Neuronal stem cell (in vitro differentiated cells): ENCODE data around the gene ERMN.
"Not testable (repeated sequence)": the region's sequence is repeated elsewhere in the genome, so short reads cannot be mapped to it uniquely, and the experiment has no call there.

Source experiments
- DNase-seq: peaks from one replicate; pipeline ENCODE4 v3.0.0-alpha.2; 2013; ENCODE audit warnings: low spot score
- H2AFZ ChIP-seq: one replicate; pipeline ENCODE4 v1.6.1; 2013; ENCODE audit warnings: mild to moderate bottlenecking, low read length, inconsistent platforms
- H2AK5ac ChIP-seq: 2 replicates; pipeline ENCODE4 v1.6.1; 2013; ENCODE audit warnings: low read depth, mild to moderate bottlenecking, inconsistent platforms, low read length, moderate library complexity, mixed read lengths
- H2BK120ac ChIP-seq: 2 replicates; pipeline ENCODE4 v1.6.1; 2013; ENCODE audit warnings: low read depth, mild to moderate bottlenecking, inconsistent platforms, low read length, moderate library complexity, mixed read lengths
- H2BK12ac ChIP-seq: one replicate; pipeline ENCODE4 v1.6.1; 2013; ENCODE audit warnings: low read length, inconsistent platforms
- H2BK15ac ChIP-seq: 2 replicates; pipeline ENCODE4 v1.6.1; 2013; ENCODE audit warnings: mild to moderate bottlenecking, low read length, inconsistent platforms, mixed read lengths
- H2BK5ac ChIP-seq: one replicate; pipeline ENCODE4 v1.6.1; 2013; ENCODE audit warnings: inconsistent platforms, mild to moderate bottlenecking, low read length, moderate library complexity
- H3K14ac ChIP-seq: one replicate; pipeline ENCODE4 v1.6.1; 2013; ENCODE audit warnings: low read length, inconsistent platforms
- H3K18ac ChIP-seq: 2 replicates; pipeline ENCODE4 v1.6.1; 2013; ENCODE audit warnings: low read length, inconsistent platforms
- H3K23ac ChIP-seq: 2 replicates; pipeline ENCODE4 v1.6.1; 2013; ENCODE audit warnings: low read depth, mild to moderate bottlenecking, mixed read lengths, low read length, inconsistent platforms; ENCODE audit not compliant: poor library complexity
- H3K27ac ChIP-seq: replicated peaks from 3 replicates; pipeline ENCODE4 v1.5.1; 2013; ENCODE audit warnings: low read length, inconsistent platforms
- H3K27me3 ChIP-seq, 3 experiments: 2 replicates each; pipeline ENCODE4 v1.6.1; 2013; ENCODE audit warnings: low read length in 3 of 3, mild to moderate bottlenecking in 2 of 3, inconsistent platforms in 1 of 3, low read depth in 1 of 3, mixed read lengths in 1 of 3, moderate library complexity in 1 of 3; ENCODE audit not compliant: control insufficient read depth in 3 of 3, insufficient read depth in 3 of 3
- H3K36me3 ChIP-seq, 2 donors: replicated peaks in 1 of 2; 2 replicates each; pipeline ENCODE4 v1.6.1; 2013; ENCODE audit warnings: low read length in 2 of 2; ENCODE audit not compliant: control insufficient read depth in 2 of 2, insufficient read depth in 2 of 2
- H3K4ac ChIP-seq: 2 replicates; pipeline ENCODE4 v1.6.1; 2013; ENCODE audit warnings: inconsistent platforms, mild to moderate bottlenecking, low read length, moderate library complexity
- H3K4me1 ChIP-seq, 2 donors: 1 replicate in 1 of 2; 2 replicates in 1 of 2; pipeline ENCODE4 v1.6.1; 2013; ENCODE audit warnings: low read length in 2 of 2, low read depth in 1 of 2; ENCODE audit not compliant: control insufficient read depth in 2 of 2, insufficient read depth in 1 of 2
- H3K4me2 ChIP-seq: one replicate; pipeline ENCODE4 v1.6.1; 2013; ENCODE audit warnings: mild to moderate bottlenecking, low read length, inconsistent platforms; ENCODE audit not compliant: insufficient read depth, poor library complexity, severe bottlenecking
- H3K4me3 ChIP-seq, 2 donors: 2 replicates each; pipeline ENCODE4 v1.5.1; 2013; ENCODE audit warnings: low read length in 2 of 2, mild to moderate bottlenecking in 2 of 2, inconsistent platforms in 1 of 2, moderate library complexity in 1 of 2
- H3K79me1 ChIP-seq: one replicate; pipeline ENCODE4 v1.6.1; 2013; ENCODE audit warnings: low read depth, mild to moderate bottlenecking, inconsistent platforms, low read length, moderate library complexity
- H3K9ac ChIP-seq: one replicate; pipeline ENCODE4 v1.6.1; 2013; ENCODE audit warnings: mild to moderate bottlenecking, low read depth, low read length, inconsistent platforms; ENCODE audit not compliant: poor library complexity
- H3K9me3 ChIP-seq, 2 donors: replicated peaks in 1 of 2; 2 replicates each; pipeline versions ENCODE3 to v1.6.1; 2013; ENCODE audit warnings: low read length in 2 of 2, mild to moderate bottlenecking in 2 of 2, inconsistent platforms in 1 of 2, low read depth in 1 of 2, mixed read lengths in 1 of 2, moderate library complexity in 1 of 2; ENCODE audit not compliant: control insufficient read depth in 2 of 2, insufficient read depth in 1 of 2
- H4K8ac ChIP-seq: one replicate; pipeline ENCODE4 v1.6.1; 2013; ENCODE audit warnings: low read depth, mild to moderate bottlenecking, inconsistent platforms, low read length, moderate library complexity
- H4K91ac ChIP-seq: one replicate; pipeline ENCODE4 v1.6.1; 2013; ENCODE audit warnings: low read length, low read depth, mild to moderate bottlenecking, inconsistent platforms; ENCODE audit not compliant: poor library complexity
- WGBS, 2 donors: extraction: QIAGEN DNeasy Blood & Tissue Kit; methylation state at CpG; one replicate each; pipeline ENCODE4 v1.1.7; 2013; ENCODE audit warnings: missing lambda C conversion rate in 2 of 2, mixed read lengths in 1 of 2; ENCODE audit not compliant: insufficient read length in 2 of 2, insufficient replicate concordance in 1 of 2; ENCODE audit errors: extremely low coverage in 2 of 2; 5-methylcytosine and 5-hydroxymethylcytosine counted together

The ERMN gene

DNA sequence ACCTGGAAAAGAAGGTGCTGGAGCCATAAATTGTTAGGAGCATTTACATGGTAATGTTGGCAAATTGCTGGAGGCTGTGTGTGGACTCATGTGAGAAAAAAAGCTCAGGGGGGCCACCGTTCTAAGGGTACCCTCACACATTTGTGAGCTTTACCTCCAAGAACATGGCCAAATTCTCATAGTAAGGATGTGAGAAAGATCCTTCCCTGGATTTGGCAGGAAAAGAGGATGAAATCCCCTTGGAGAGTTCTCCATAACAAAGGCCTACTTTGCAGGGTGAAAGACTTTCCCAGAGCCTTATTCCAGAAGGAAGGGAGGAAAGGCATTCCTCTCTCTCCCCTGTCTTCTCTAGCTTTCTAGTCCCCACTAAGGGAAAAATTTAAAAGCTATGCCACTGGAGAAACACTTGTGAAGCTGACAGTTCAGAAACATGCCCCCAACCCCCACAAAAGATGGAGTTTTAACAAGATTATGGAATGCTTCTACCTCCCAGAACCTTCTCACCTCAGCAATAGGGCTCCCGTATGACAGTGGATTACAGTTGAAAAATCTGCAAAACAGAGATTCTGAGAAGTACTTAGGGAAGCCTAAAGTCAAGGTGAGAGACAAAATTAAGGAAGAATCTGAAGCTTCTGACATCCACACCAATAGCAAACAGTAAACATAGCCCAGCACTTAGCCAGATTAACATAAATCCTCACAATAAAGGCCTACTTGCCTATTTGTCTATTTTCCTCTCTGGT is 20.2 kb upstream of the ERMN start:
- no CpG with 5 or more reads among the region's 2 CpGs for WGBS, 2 donors
- Histone ChIP-seq H3K4me2 (no peak overlapping the region), H3K79me1 (no peaks in the 10 kb centered on the region), H2BK12ac (no peak overlapping the region), H2AFZ (no peak overlapping the region), H3K4ac (no peak overlapping the region), H3K27me3 (no peaks in the 10 kb centered on the region), H3K9me3 (no peaks in the 10 kb centered on the region), H3K36me3 (no peaks in the 10 kb centered on the region), H3K18ac (no peak overlapping the region), H2BK15ac (no peak overlapping the region), H3K23ac (no peak overlapping the region), H3K27ac (no peak overlapping the region), H2BK5ac (no peak overlapping the region), H3K4me1 (no peaks in the 10 kb centered on the region), H2AK5ac (no peak overlapping the region), H2BK120ac (no peak overlapping the region), H4K8ac (no peak overlapping the region), H3K9ac (no peak overlapping the region), H4K91ac (no peak overlapping the region), H3K14ac (no peak overlapping the region), H3K4me3 (no peak overlapping the region)
- DNase-seq = no peak

DNA sequence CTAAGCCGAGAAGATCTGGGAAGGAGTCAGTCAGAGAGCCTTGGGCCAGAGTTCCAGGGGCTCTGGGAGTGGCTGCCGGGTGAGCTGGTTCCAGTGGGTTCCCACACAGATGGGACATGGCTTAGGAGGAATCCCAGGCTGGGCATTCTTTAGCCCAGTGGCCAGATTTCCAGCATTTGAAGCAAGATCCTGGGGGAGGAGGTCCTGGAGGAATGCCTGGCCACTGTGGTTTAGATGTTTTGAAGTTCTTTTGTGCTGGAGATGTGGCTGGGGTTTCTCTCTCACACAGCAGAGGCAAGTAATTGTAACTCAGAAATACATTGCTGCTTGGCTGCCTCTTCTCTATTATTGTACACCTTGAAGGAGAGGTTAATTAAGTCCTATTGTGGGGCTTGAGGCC is 15.8 kb upstream of the ERMN start:
- no CpG with 5 or more reads among the region's 2 CpGs for WGBS, 2 donors
- not testable (repeated sequence) for H3K23ac ChIP-seq, H3K4ac ChIP-seq

DNA sequence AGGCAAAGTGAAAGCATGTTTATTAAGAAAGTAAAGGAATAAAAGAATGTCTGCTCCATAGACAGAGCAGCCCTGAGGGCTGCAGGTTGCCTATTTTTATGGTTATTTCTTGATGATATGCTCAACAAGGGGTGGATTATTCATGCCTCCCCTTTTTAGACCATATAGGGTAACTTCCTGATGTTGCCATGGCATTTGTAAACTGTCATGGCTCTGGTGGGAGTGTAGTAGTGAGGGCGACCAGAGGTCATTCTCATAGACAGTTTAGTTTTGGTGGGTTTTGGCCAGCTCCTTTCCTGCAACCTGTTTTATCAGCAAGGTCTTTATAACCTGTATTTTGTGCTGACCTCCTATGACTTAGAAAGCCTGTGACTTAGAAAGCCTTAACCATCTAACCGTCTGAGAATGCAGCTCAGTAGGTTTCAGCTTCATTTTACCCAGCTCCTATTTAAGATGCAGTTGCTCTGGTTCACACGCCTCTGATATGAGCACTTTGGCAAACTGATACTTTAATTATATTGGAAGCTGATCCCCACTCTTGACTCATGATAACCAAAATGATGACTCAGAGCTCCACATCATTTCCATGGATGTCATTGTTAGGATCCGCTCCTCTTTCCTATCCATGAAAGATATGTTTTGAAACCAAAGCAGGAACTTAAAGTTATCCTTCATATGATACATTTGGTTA is 14.5 kb upstream of the ERMN start:
- Histone ChIP-seq H2AFZ (no peak overlapping the region), H3K79me1 (no peaks in the 10 kb centered on the region), H3K4me1 (no peaks in the 10 kb centered on the region), H3K9ac (no peak overlapping the region), H3K14ac (no peak overlapping the region), H2BK15ac (no peak overlapping the region), H3K4ac (no peak overlapping the region), H3K4me2 (no peak overlapping the region), H3K27ac (no peak overlapping the region), H3K4me3 (no peak overlapping the region), H4K8ac (no peak overlapping the region), H3K18ac (no peak overlapping the region), H4K91ac (no peak overlapping the region), H3K9me3 (no peaks in the 10 kb centered on the region), H2AK5ac (no peak overlapping the region), H3K23ac (no peak overlapping the region), H3K27me3 (no peaks in the 10 kb centered on the region), H2BK120ac (no peak overlapping the region), H2BK12ac (no peak overlapping the region), H3K36me3 (no peaks in the 10 kb centered on the region), H2BK5ac (no peak overlapping the region)
- no CpG with 5 or more reads among the region's 4 CpGs for WGBS, 2 donors
- DNase-seq = no peak

More for the DNA sequence above, 15.8 kb upstream of the ERMN start:
- H3K27me3 ChIP-seq, H4K8ac ChIP-seq, H2BK12ac ChIP-seq, H2AFZ ChIP-seq, H2BK120ac ChIP-seq, H3K18ac ChIP-seq, H2BK5ac ChIP-seq, H3K9ac ChIP-seq, H2AK5ac ChIP-seq, H3K27ac ChIP-seq, H2BK15ac ChIP-seq, H3K4me3 ChIP-seq, H3K4me2 ChIP-seq, H3K9me3 ChIP-seq, H3K79me1 ChIP-seq, H3K14ac ChIP-seq, H4K91ac ChIP-seq, H3K4me1 ChIP-seq, DNase-seq, H3K36me3 ChIP-seq: not testable (repeated sequence)

DNA sequence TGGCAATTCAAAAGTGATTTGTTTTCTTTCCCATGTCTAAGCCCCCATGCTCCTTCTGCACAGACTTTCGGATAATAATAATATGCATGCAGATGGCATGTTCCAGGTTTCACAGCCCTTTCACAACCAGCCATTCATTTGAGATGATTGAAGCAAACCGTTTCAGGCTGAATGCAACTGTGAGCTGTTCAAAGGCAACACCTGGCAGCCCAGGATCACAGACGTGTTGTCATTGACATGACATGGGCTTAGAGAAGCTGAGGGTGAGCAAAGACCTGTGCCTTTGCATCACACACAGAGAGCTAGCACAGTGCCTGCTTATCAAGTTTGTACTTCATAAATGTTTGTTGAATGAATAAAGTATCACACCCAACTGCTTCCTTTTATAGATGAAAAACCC is 12.4 kb upstream of the ERMN start:
- Histone ChIP-seq H3K4me2 (no peak overlapping the region), H2AFZ (no peak overlapping the region), H3K36me3 (no peaks in the 10 kb centered on the region), H2AK5ac (no peak overlapping the region), H3K14ac (no peak overlapping the region), H3K23ac (no peak overlapping the region), H3K27ac (no peak overlapping the region), H3K79me1 (no peaks in the 10 kb centered on the region), H4K91ac (no peak overlapping the region), H2BK12ac (no peak overlapping the region), H3K9ac (no peak overlapping the region), H2BK5ac (no peak overlapping the region), H4K8ac (no peak overlapping the region), H3K4me3 (no peak overlapping the region), H3K18ac (no peak overlapping the region), H3K4ac (no peak overlapping the region), H3K9me3 (no peaks in the 10 kb centered on the region), H2BK120ac (no peak overlapping the region), H3K4me1 (no peaks in the 10 kb centered on the region), H2BK15ac (no peak overlapping the region), H3K27me3 (no peaks in the 10 kb centered on the region)
- no peak for DNase-seq
- no CpG with 5 or more reads among the region's 3 CpGs for WGBS, 2 donors
